GM12872 (cell line): Measurements from ENCODE around the gene KRTAP1-1.

Experiments used
- TF ChIP-seq, protein P1 (sequence below): IDR thresholded peaks from 3 replicates; pipeline ENCODE4 v1.5.1; 2011; ENCODE audit warnings: low read depth, mild to moderate bottlenecking, low read length, moderate library complexity; ENCODE audit not compliant: insufficient read depth

KRTAP1-1 gene

GRCh38 chr17:41069031-41069430 is 27.8 kb upstream of the KRTAP1-1 start:
- TF ChIP-seq, protein P1, sequence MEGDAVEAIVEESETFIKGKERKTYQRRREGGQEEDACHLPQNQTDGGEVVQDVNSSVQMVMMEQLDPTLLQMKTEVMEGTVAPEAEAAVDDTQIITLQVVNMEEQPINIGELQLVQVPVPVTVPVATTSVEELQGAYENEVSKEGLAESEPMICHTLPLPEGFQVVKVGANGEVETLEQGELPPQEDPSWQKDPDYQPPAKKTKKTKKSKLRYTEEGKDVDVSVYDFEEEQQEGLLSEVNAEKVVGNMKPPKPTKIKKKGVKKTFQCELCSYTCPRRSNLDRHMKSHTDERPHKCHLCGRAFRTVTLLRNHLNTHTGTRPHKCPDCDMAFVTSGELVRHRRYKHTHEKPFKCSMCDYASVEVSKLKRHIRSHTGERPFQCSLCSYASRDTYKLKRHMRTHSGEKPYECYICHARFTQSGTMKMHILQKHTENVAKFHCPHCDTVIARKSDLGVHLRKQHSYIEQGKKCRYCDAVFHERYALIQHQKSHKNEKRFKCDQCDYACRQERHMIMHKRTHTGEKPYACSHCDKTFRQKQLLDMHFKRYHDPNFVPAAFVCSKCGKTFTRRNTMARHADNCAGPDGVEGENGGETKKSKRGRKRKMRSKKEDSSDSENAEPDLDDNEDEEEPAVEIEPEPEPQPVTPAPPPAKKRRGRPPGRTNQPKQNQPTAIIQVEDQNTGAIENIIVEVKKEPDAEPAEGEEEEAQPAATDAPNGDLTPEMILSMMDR = no peak

DNA sequence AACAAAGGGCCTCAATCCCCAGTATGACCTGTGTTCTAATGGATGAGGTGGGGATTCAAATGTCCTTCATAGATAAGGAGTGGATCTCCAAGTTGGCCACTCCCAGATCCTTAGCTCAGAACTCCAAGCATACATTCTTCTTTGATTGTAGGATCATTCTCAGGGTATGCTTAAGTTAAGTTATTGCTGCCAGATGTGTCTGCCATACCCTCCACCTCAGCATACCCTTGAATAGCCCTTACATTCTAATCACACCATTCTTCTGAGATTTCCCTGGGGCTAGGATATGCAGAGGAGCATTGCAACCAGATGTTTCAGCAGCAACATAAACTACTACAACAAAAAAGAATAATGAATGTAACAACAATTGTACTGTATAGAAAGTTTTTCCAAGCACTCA is 26.0 kb upstream of the KRTAP1-1 start:
- TF ChIP-seq, protein P1 = no peak

DNA sequence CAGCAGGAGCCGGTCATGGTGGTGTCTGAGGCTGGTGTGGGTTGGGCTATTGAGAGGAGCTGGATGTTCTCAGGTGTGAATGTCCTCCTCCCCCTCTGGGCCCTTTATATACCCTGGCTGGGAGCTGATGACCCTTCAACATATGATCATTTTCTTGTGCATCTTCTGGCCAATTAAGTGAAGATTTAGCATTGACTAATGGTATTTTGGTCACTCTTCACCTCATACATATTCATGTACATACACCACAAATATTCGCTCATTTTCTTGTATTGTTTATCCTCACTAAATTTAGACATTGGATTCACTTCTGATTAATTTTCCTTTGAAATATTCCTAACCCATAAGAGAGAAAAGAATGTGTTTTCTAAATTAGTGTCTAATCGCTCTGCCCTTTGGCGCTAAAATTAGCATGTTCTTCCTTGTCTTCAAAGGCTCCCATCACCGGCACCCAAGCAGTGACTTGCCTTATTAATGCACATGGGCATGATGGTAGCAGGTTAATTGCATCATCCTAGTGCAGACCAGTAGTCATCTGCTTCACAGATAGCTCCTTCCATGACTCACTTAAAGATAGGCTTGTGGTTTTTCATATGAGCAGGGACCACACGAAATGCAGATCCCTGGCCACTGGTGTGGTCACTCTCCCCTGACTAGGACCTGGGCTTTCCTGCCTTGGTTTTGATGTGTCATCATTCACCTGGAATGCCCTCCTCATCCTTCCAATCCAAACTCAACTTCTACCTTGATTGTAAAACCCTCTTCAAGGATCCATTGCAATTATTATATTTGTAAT is 24.8 kb upstream of the KRTAP1-1 start, which contains the start of gene KRTAP2-4:
TSS of gene KRTAP2-4 (minus strand) at position 51 of the 796 bp plus-strand sequence. CDS start at position 17, 34 bp downstream.
- TF ChIP-seq, protein P1 = no peak

GRCh38 chr17:41064301-41064700 is 23.1 kb upstream of the KRTAP1-1 start:
- TF ChIP-seq, protein P1 = no peak

- TF ChIP-seq, protein P1 = no peak
These were observed 22.2 kb upstream of the KRTAP1-1 start for GRCh38 chr17:41063449-41063848.

DNA sequence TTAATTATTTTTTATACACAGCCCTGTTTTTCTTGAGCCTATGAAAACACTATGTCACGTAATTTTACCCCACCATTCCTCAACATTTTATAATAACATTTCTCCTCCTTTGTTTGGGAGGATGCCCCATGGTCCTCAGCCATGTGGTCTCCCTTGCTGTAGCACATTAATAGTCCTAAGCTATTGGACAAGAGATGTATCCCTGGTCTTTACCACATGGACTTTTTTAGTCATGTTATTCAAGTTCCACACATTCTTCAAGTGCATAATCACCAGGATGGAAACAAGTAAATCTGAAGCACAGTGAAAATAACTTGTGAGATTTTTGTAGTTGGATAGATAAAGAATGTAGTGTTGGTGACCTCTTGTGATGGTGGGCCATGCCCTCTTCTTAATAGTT is 20.7 kb upstream of the KRTAP1-1 start:
- TF ChIP-seq, protein P1 = no peak

DNA sequence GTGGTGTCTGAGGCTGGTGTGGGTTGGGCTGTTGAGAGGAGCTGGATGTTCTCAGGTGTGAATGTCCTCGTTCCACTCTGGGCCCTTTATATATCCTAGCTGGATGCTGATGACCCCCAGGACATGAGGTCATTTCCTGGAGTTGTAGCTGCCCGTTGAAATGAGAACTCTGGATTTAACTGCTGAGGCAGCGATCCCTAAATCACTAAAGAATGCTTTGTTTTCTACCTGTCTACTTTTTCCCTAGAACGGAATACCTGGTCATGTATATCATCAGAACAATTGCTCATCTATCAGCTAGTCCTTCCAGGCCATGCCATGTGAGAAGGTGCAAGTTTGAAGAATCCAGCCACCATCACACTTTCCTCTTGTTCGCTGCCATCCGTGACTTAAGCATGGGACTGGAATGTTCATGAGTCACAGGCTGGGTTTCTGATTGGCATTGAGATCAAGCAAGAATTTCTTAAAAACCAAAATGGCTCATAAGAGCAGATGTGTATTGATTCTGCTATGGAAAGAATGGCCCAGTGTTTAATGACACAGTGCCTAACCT is 18.9 kb upstream of the KRTAP1-1 start, which contains the start of gene KRTAP2-3:
TSS of gene KRTAP2-3 (minus strand) at position 63 of the 553 bp plus-strand sequence. CDS start 64 bp downstream, outside the sequence.
- TF ChIP-seq, protein P1 = no peak
